Transverse colon (tissue), 4 donors: ENCODE measurements around the gene MAML1.
"Not testable (repeated sequence)": the region's sequence is repeated elsewhere in the genome, so short reads cannot be mapped to it uniquely, and the experiment has no call there.

Experiments used
- CTCF ChIP-seq, 5 experiments: fragments of 200-600 bp in 3 of 5; fragments of 450-650 bp in 2 of 5; sonication (generic) in 3 of 5; IDR thresholded peaks; 1 replicate in 2 of 5; 2 replicates in 3 of 5; pipeline ENCODE4 v1.5.1; 2016 to 2017; ENCODE audit warnings: antibody characterized with exemption in 5 of 5, inconsistent platforms in 3 of 5, mild to moderate bottlenecking in 2 of 5, moderate library complexity in 1 of 5
- POLR2AphosphoS5 ChIP-seq, 3 donors: sonication (generic); formaldehyde crosslinking; IDR thresholded peaks; one replicate each; pipeline ENCODE4 v1.6.1; 2016; ENCODE audit warnings: antibody characterized with exemption in 3 of 3

GRCh38 chr5:179697543-179697942 lies 35.1 kb upstream of the MAML1 start:
- TF ChIP-seq CTCF, POLR2AphosphoS5 (IDR thresholded peaks at IDR 0.05): not testable (repeated sequence)
